GM10248 (cell line): ENCODE measurements around the gene DIP2A.
A peak's percentile ranks its signal among the peaks of the same experiment; 100 is the strongest.

Experiments used
- CTCF ChIA-PET: fragments of 300-600 bp; sonication (Branson Sonifier 250); formaldehyde crosslinking; extraction: SDS; loops from one replicate; lab custom pipeline; 2021; ENCODE audit warnings: antibody characterized with exemption; lab: Yijun Ruan, JAX
- POLR2A ChIA-PET: fragments of 350-650 bp; sonication (Branson Sonifier 250); formaldehyde crosslinking; extraction: SDS; loops from one replicate; lab custom pipeline; 2020; ENCODE audit warnings: antibody characterized with exemption; lab: Yijun Ruan, JAX
- DNase-seq: peaks from one replicate; pipeline ENCODE4 v3.0.0; 2012; ENCODE audit errors: extremely low spot score
- TF ChIP-seq, protein P1 (sequence below): IDR thresholded peaks from 2 replicates; pipeline ENCODE4 v1.5.1; 2012; ENCODE audit warnings: mild to moderate bottlenecking, low read depth; ENCODE audit errors: extremely low read depth, missing control alignments, control extremely low read depth

Gene DIP2A

DNA sequence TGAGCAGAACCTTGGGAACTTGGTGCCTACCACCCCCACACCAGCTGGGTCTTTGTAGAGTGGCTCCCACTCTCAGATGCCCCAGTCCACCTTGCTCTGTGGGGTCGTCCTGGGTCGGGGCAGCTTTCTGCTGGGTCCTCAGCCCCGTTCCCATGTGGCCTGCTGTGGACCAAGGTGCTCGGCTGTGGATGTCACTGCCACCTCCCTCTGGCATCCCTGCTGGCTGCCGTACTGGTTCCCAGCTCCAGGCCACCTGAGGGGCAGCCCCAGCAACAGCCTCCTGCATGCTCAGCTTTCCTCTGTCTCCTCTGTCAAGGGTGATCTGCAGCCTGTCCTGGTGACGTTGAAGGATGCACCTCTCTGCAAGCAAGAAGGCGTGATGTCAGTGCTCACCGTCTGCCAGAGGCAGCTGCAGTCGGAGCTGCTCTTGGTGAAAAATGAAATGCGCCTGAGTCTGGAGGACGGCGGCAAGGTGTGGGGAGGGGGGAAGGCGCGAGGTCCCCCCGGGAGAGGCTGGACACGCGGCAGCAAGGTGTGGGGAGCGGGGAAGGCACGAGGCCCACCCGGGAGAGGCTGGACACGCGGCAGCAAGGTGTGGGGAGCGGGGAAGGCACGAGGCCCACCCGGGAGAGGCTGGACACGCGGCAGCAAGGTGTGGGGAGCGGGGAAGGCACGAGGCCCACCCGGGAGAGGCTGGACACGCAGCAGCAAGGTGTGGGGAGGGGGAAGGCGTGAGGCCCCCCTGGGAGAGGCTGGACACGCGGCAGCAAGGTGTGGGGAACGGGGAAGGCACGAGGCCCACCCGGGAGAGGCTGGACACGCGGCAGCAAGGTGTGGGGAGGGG is 45.9 kb upstream of the DIP2A start:
- POLR2A ChIA-PET: no interaction called here
- TF ChIP-seq, protein P1, sequence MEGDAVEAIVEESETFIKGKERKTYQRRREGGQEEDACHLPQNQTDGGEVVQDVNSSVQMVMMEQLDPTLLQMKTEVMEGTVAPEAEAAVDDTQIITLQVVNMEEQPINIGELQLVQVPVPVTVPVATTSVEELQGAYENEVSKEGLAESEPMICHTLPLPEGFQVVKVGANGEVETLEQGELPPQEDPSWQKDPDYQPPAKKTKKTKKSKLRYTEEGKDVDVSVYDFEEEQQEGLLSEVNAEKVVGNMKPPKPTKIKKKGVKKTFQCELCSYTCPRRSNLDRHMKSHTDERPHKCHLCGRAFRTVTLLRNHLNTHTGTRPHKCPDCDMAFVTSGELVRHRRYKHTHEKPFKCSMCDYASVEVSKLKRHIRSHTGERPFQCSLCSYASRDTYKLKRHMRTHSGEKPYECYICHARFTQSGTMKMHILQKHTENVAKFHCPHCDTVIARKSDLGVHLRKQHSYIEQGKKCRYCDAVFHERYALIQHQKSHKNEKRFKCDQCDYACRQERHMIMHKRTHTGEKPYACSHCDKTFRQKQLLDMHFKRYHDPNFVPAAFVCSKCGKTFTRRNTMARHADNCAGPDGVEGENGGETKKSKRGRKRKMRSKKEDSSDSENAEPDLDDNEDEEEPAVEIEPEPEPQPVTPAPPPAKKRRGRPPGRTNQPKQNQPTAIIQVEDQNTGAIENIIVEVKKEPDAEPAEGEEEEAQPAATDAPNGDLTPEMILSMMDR: no peak
- no peak for DNase-seq
- CTCF ChIA-PET: interaction anchor here (0.8 to 1.3 kb wide), 3 partner anchors 11 to 269 kb away, joined by 3 read pairs; no protein-coding TSS in a partner anchor

DNA sequence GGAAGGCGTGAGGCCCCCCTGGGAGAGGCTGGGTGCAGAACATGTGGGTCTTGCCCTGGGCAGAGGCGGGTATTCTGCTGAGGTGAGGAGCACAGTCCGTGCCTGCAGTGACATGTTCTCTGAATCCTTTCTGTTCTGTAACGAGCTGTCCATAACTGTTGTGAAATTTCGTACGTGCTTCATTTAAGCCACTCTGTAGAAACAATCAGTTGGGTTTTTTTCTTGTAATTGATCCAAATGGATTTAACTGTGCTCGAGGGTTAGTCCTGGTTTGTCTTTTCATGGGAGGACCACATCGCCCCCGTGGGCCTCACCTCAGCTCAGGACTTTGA is 45.4 kb upstream of the DIP2A start:
- DNase-seq: no peak
- TF ChIP-seq, protein P1: no peak
- ChIA-PET POLR2A (no interaction called here), CTCF (no interaction called here)

DNA sequence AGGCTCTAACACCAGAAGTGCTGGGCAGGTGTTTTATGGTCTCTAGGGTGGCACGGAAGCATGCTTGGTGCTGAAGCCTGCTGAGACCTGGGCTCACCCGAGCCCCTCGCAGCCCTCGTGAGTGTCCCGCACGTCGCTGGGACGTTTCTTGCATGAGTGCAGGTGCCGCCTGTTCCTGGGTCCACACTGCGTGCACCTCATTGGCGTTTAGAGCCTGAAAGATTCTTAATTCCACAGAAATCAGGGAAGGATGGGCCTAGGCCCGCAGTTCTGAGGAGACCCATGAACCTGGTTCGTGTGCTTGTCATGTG is 43.8 kb upstream of the DIP2A start:
- POLR2A ChIA-PET: no interaction called here

DNA sequence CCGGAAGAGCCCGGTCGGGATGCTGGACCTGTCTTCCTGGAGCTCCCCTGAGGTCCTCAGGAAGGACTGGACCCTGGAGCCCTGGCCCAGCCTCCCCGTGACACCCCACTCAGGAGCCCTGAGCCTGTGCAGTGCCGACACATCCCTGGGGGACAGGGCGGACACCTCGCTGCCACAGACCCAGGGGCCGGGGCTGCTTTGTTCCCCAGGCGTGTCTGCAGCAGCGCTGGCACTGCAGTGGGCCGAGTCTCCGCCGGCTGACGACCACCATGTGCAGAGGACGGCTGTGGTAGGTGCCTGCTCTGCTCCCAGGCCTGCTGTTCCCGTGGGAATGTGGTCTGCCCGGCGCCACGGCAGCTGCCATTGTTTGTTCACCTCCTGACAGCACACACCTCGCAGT is 42.1 kb upstream of the DIP2A start:
- no peak for DNase-seq
- ChIA-PET CTCF (no interaction called here), POLR2A (no interaction called here)
- TF ChIP-seq, protein P1: no peak

More for the DNA sequence above, 43.8 kb upstream of the DIP2A start:
- no peak for DNase-seq
- TF ChIP-seq, protein P1: no peak
- CTCF ChIA-PET: no interaction called here

DNA sequence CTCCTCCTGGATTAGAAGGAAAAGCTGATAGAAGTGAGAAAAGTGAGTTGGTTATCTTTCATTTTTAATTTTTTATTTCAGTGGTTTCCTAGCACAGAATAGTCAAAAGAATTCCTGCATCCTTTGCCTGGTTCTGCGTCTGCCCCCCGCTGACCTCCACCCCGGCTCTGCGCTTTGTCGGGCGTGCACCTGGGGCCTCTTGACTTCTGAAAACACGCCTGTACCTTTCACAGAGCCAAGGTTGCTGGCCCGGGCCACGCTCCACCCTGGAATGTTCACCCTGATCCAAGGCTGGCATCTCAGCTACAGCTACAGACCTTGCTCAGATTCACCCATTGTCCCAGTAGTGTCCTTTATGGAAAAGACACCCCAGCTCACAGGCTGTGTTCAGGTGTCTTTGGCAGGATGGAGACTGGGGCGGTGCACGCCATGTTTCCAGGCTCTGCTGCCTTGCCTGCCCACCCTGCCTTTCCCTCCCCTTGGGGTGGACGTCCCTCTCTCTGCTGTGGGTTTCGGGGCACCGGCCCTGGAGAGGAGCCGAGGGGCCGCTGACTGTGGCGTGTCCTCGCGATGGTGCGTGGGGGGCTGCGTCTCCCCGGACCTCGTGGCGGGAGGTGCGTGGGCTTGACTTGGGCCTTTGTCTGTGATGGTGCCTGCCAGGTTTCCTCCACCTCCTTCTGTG is 40.3 kb upstream of the DIP2A start:
- TF ChIP-seq, protein P1: no peak
- ChIA-PET CTCF (no interaction called here), POLR2A (no interaction called here)
- no peak for DNase-seq

DNA sequence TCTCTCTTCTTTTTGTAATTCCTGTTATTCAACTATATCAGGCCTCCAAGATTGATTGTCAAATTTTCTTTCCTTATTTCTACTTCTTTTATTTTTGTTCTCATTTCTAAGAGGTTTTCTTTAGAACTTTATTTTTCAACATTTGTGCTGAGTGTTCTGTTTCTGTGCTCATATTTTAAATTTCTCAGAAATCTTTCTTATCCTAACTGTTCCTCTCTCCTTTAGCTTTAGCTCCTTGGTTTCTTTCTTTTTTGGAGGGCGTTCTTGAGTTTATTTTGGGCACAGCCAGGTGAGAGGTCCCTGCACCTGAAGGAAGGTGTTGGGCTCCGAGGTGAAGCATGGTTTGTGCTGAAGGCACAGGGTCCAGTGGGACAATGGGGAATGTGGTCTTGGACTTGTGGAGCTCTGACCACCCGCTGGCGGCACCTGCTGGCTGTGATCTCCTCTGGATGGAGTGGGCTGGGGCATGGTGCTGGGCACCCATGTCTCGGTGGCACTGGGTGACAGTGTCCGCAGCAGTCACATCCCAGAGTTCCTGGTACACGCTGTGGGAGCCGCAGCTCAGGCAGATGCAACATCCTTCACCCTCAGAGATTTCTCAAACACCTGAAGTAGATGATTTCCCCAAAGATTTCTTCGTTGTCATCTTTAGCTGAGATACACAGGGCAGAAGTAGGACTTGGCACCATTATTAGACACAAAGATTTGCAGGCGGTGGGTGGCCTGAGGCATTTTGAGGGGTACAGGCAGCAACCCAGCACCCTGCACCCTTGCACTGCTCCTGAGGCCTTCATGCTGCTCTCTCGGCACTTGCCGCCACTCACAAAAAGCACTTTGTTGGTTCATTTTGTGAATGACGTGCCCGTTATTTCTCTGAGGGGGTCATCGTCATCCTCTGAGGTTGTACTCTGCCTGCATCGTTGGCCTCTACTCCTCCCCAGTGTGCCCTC is 38.2 kb upstream of the DIP2A start:
- TF ChIP-seq, protein P1: peak; percentile 6
- ChIA-PET CTCF (no interaction called here), POLR2A (no interaction called here)
- no peak for DNase-seq
